ENCODE measurements around the gene NWD2.
"Not testable (repeated sequence)": the region's sequence is repeated elsewhere in the genome, so short reads cannot be mapped to it uniquely, and the experiment has no call there.

Gene NWD2

DNA sequence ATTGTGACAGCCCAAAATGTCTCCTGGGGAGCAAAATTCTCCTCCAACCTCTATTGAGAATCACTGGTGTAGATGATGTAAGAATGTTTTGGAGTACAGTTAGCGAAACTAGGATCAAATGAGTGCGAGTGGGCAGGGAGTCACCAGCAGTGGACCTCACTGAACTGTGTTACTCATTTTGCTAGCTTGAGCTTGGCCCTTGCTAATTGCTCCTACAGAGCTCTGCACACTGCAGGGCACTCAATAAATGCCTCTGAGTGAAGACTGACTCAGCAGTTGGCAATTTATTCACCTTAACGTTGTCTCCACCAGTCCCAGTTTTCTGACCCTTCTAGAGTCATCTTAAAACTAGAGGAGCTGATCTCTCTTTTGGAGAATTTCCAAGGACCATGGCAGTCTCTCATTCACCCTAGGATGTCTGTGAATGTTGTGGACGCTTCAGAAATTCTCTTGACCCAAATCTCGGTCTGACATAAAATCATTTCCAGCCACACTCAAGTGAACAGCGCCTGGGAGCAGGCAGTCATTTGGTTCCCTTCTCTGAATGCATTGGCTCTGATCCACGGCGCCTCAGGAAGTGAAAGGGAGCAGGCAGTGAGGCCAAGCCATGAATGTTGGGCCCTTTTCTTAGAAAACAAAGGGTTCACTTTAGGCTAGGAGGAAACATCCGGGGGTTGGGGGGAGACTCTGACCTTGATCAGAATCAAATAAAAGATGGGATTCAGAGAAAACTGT, 148.1 kb downstream of the NWD2 start:
- TF ChIP-seq CTCF (IDR thresholded peaks at IDR 0.05; ENCODE audit: low read depth, low read length), result no peak
- DNase-seq (ENCODE audit: extremely low read depth, low read depth), result no peak

DNA sequence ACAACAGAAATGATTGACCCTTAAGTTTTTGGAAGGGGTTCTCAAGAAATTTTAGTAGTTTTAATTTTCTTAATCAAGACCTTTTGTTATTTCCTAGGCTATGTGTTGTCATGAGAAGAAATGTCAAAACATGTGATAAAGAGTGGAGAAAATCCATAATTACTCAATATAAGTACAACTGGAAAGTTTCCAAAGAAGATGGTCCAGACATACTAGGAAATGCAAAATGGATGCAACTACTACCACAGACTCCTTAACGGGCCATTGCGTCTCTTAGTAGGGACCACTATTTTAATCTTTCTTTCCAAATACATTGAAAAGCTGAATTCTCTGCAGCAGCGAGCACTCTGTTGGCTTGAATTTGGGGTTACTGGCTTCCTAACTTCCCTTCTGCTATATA, 148.8 kb downstream of the NWD2 start:
- no peak for TF ChIP-seq CTCF (IDR thresholded peaks at IDR 0.05; ENCODE audit: low read depth, low read length)
- no peak for DNase-seq (ENCODE audit: extremely low read depth, low read depth)

GRCh38 chr4:37393889-37394288, 149.3 kb downstream of the NWD2 start:
- TF ChIP-seq CTCF (IDR thresholded peaks at IDR 0.05; ENCODE audit: low read depth, low read length), result no peak
- DNase-seq (ENCODE audit: extremely low read depth, low read depth), result no peak

DNA sequence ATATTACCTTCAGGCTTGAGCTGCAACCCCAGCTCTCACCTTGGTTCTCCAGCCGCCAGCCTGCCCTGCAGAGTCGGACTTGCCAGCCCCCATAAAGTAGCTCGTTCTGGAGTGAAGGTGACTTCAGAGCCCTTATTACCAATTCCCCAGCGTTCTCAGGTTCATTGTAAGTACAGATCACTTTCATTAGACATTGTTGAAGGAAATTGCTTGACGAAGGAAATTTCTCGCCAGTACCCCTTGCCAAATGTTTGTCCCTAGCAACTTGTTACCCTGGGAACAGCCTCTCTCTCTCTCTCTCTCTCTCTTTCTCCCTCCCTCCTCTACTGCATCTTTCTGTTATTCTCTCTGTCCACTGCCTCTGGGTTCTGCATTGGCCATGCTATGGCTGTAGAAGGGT, 153.0 kb downstream of the NWD2 start:
- DNase-seq (ENCODE audit: extremely low read depth, low read depth), result no peak
- no peak for TF ChIP-seq CTCF (IDR thresholded peaks at IDR 0.05; ENCODE audit: low read depth, low read length)

DNA sequence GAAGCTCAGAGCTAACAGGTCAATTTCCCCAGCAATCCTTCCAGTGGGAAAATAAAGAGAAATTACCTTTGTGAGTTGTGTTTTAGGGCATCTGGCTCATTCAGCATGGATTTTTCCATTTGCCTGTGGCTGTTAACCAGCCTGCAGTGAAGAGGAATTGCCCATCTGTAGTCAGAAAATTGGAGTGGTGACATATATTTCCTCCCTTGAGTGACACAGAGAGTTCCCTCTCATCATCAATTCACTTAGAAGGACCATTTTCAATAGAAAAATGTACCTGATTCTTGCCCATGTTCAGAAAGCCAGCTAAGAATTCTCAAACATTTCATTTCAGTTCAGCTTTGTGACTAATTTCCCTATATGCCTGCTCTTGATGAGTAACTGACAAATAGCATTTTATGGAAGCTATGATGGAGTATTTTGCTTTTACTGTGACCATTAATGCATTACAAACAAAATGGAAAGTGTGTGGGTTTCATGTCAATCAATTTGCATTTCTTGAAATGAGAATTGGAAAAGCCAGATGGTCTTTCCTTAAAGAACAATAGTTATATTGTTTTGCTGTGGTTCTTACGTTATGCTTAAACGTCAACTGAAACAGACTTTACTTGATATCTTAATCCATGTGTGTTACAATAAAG, 155.8 kb downstream of the NWD2 start:
- no peak for DNase-seq (ENCODE audit: extremely low read depth, low read depth)
- no peak for TF ChIP-seq CTCF (IDR thresholded peaks at IDR 0.05; ENCODE audit: low read depth, low read length)

- not testable (repeated sequence) for DNase-seq (ENCODE audit: extremely low read depth, low read depth)
Measured at GRCh38 chr4:37407938-37408826, 163.6 kb downstream of the NWD2 start.

GRCh38 chr4:37413612-37414011, 169.1 kb downstream of the NWD2 start:
- not testable (repeated sequence) for DNase-seq (ENCODE audit: extremely low read depth, low read depth)

GRCh38 chr4:37415845-37416369, 171.4 kb downstream of the NWD2 start:
- no peak for DNase-seq (ENCODE audit: extremely low read depth, low read depth)
- no peak for TF ChIP-seq CTCF (IDR thresholded peaks at IDR 0.05; ENCODE audit: low read depth, low read length)

All from AG09319 (cell line).